PC-9 (cell line): ENCODE results near the gene MTG1. TPM values are rescaled to one million over a fixed set of nuclear protein-coding genes. Genes with fewer than 3 reads are reported as not detected.

Experiments used
- BruUV-seq: library from RNA; stranded (reverse); fragments of 400-500 nt; replicated peaks from 2 replicates; lab custom pipeline; 2021; lab: Mats Ljungman, UMichigan
- CTCF ChIA-PET: fragments of 300-600 bp; sonication (Branson Sonifier 250); formaldehyde crosslinking; loops from one replicate; lab custom pipeline; 2022; ENCODE audit warnings: antibody characterized with exemption; lab: Charles Lee
- POLR2A ChIA-PET: fragments of 300-600 bp; sonication (Branson Sonifier 250); formaldehyde crosslinking; loops from one replicate; lab custom pipeline; 2022; ENCODE audit warnings: antibody characterized with exemption; ENCODE audit not compliant: unreplicated experiment; lab: Charles Lee
- DNase-seq, 2 experiments: peaks; one replicate each; pipeline versions ENCODE4 v3.0.0 to v3.0.0-alpha.2; 2015 to 2022; ENCODE audit warnings: mixed read lengths in 1 of 2
- H2AFZ ChIP-seq: fragments of 200-600 bp; sonication (generic); 2 replicates; pipeline ENCODE4 v1.8.1; 2017; ENCODE audit warnings: antibody characterized with exemption
- H3F3A ChIP-seq: fragments of 200-600 bp; sonication (generic); 2 replicates; pipeline ENCODE4 v1.8.1; 2017; ENCODE audit warnings: antibody characterized with exemption, mild to moderate bottlenecking, low read depth; ENCODE audit not compliant: insufficient read depth
- H3K27ac ChIP-seq: fragments of 200-600 bp; sonication (generic); 2 replicates; pipeline ENCODE4 v1.6.1; 2016; ENCODE audit warnings: mixed run types
- H3K27me3 ChIP-seq: fragments of 200-600 bp; sonication (generic); 2 replicates; pipeline ENCODE4 v1.6.1; 2016; ENCODE audit warnings: low read depth, mixed run types; ENCODE audit not compliant: insufficient read depth
- H3K36me3 ChIP-seq: fragments of 200-600 bp; sonication (generic); 2 replicates; pipeline ENCODE4 v1.6.1; 2016; ENCODE audit warnings: low read depth, mixed run types
- H3K4me1 ChIP-seq: fragments of 200-600 bp; sonication (generic); replicated peaks from 2 replicates; pipeline ENCODE4 v1.6.1; 2016; ENCODE audit warnings: mixed run types; ENCODE audit not compliant: insufficient read depth
- H3K4me2 ChIP-seq: fragments of 200-600 bp; sonication (generic); 2 replicates; pipeline ENCODE4 v1.6.1; 2017; ENCODE audit warnings: mixed run types
- H3K4me3 ChIP-seq: fragments of 200-600 bp; sonication (generic); 2 replicates; pipeline ENCODE4 v1.6.1; 2016; ENCODE audit warnings: mixed run types
- H3K79me2 ChIP-seq: fragments of 200-600 bp; sonication (generic); 2 replicates; pipeline ENCODE4 v1.6.1; 2017; ENCODE audit warnings: low read depth, mixed run types
- H3K9me2 ChIP-seq: fragments of 200-600 bp; sonication (generic); 2 replicates; pipeline ENCODE4 v1.8.1; 2017; ENCODE audit warnings: mild to moderate bottlenecking; ENCODE audit not compliant: insufficient read depth
- H3K9me3 ChIP-seq: fragments of 200-600 bp; sonication (generic); 2 replicates; pipeline ENCODE4 v1.8.1; 2016; ENCODE audit warnings: low read depth; ENCODE audit not compliant: insufficient read depth
- H4K20me1 ChIP-seq: fragments of 200-600 bp; sonication (generic); 2 replicates; pipeline ENCODE4 v1.8.1; 2017; ENCODE audit not compliant: insufficient read depth
- CTCF ChIP-seq: fragments of 200-600 bp; sonication (generic); conservative IDR thresholded peaks from 2 replicates; pipeline ENCODE4 v1.6.1; 2017; ENCODE audit warnings: mixed run types, antibody characterized with exemption, mild to moderate bottlenecking, moderate library complexity
- EZH2 ChIP-seq: fragments of 200-600 bp; sonication (generic); IDR thresholded peaks from 2 replicates; pipeline ENCODE4 v1.8.0; 2017; ENCODE audit warnings: antibody characterized with exemption, low read depth
- intact Hi-C: fragments of 100-400 bp; cut with micrococcal nuclease; formaldehyde crosslinking; loops from one replicate; pipeline ENCODE4 v1.10.0; 2022; ENCODE audit not compliant: unreplicated experiment
- total RNA-seq: library from RNA; stranded (reverse); gene quantifications from 2 replicates; pipeline ENCODE4 v1.2.3, GENCODE V29; 2021

MTG1 gene
- total RNA-seq, 1 experiment from 2014 or later = 33.0 TPM

GRCh38 chr10:133399123-133399601 is 5.2 kb downstream of the MTG1 start:
- ChIA-PET POLR2A (interaction anchor here (0.5 kb wide), 1 partner anchor 124 kb away, joined by 3 read pairs; no protein-coding TSS in a partner anchor), CTCF (no interaction called here)
- Histone ChIP-seq H3K9me3 (no peaks in the 10 kb centered on the region), H3K27ac (no peak overlapping the region), H4K20me1 (no peaks in the 10 kb centered on the region), H3K4me3 (no peak overlapping the region), H3F3A (no peaks in the 10 kb centered on the region), H3K9me2 (no peaks in the 10 kb centered on the region), H2AFZ (no peak overlapping the region), H3K36me3 (no peaks in the 10 kb centered on the region), H3K79me2 (peaks cover 27% of the 10 kb centered on the region), H3K4me2 (no peak overlapping the region), H3K4me1 (0 out of 2 replicates have a peak, but pooled peaks cover 4% of the 10 kb centered on the region), H3K27me3 (no peaks in the 10 kb centered on the region)
- no peak for DNase-seq
- no TSS peak for BruUV-seq
- intact Hi-C loops = loop anchor here (10.0 kb wide), 1 partner anchor 74 kb away; no protein-coding TSS in a partner anchor
- TF ChIP-seq EZH2 (no peak), CTCF (no peak)

- no TSS peak for BruUV-seq
- POLR2A ChIA-PET = no interaction called here
- CTCF ChIA-PET = interaction anchor here (0.6 kb wide), 1 partner anchor 106 kb away, joined by 15 read pairs; no protein-coding TSS in a partner anchor
Observed at GRCh38 chr10:133400624-133401424, 6.9 kb downstream of the MTG1 start.

GRCh38 chr10:133401500-133401899 is 7.5 kb downstream of the MTG1 start:
- Histone ChIP-seq H3K79me2 (0 out of 2 replicates have a peak, but pooled peaks cover 5% of the 10 kb centered on the region), H3K27ac (no peak overlapping the region), H4K20me1 (no peaks in the 10 kb centered on the region), H2AFZ (no peak overlapping the region), H3K4me1 (no peaks in the 10 kb centered on the region), H3K27me3 (no peaks in the 10 kb centered on the region), H3K36me3 (no peaks in the 10 kb centered on the region; the same call in 1 of the 2 replicates), H3K4me2 (no peak overlapping the region), H3K4me3 (no peak overlapping the region), H3F3A (no peaks in the 10 kb centered on the region), H3K9me3 (no peaks in the 10 kb centered on the region), H3K9me2 (no peaks in the 10 kb centered on the region)
- no peak for DNase-seq
- CTCF ChIA-PET = no interaction called here
- no TSS peak for BruUV-seq
- intact Hi-C loops = no loop called here
- POLR2A ChIA-PET = no interaction called here
- TF ChIP-seq CTCF (no peak), EZH2 (no peak)

More at GRCh38 chr10:133400624-133401424, 6.9 kb downstream of the MTG1 start:
- intact Hi-C loops = no loop called here
- Histone ChIP-seq H3K36me3 (no peaks in the 10 kb centered on the region; the same call in 1 of the 2 replicates), H3K9me2 (no peaks in the 10 kb centered on the region), H3K4me2 (no peak overlapping the region), H3K9me3 (no peaks in the 10 kb centered on the region), H3K4me1 (no peaks in the 10 kb centered on the region), H3K79me2 (peaks cover 11% of the 10 kb centered on the region), H3F3A (no peaks in the 10 kb centered on the region), H3K4me3 (no peak overlapping the region), H4K20me1 (no peaks in the 10 kb centered on the region), H3K27ac (no peak overlapping the region), H3K27me3 (no peaks in the 10 kb centered on the region), H2AFZ (no peak overlapping the region)
- TF ChIP-seq EZH2 = no peak
- no peak for TF ChIP-seq CTCF
- no peak for DNase-seq
